B cell (primary cell): Measurements from ENCODE around the gene OTUB2. TPM values are rescaled to one million over a fixed set of nuclear protein-coding genes. Genes with fewer than 3 reads are reported as not detected.

ENCODE experiments used
- ATAC-seq: fragments of 200-7000 bp; cut with Tn5 transposase; one replicate; pipeline ENCODE4 v1.10.0; 2021; ENCODE audit warnings: low read depth, mild to moderate bottlenecking, moderate number of reproducible peaks, moderate library complexity
- CTCF ChIA-PET: fragments of 350-600 bp; sonication (Branson Sonifier 250); formaldehyde crosslinking; loops from one replicate; lab custom pipeline; 2021; ENCODE audit warnings: antibody characterized with exemption, inconsistent platforms; lab: Charles Lee
- POLR2A ChIA-PET: fragments of 350-600 bp; sonication (Branson Sonifier 250); formaldehyde crosslinking; loops from one replicate; lab custom pipeline; 2021; ENCODE audit warnings: antibody characterized with exemption; lab: Charles Lee
- DNase-seq: peaks from one replicate; pipeline ENCODE4 v3.0.0; 2013
- H2AFZ ChIP-seq: 2 replicates; pipeline ENCODE4 v1.6.1; 2012; ENCODE audit warnings: mild to moderate bottlenecking, low read depth, low read length; ENCODE audit not compliant: insufficient read depth, poor library complexity, severe bottlenecking
- H3K27ac ChIP-seq, 2 donors: 1 replicate in 1 of 2; 2 replicates in 1 of 2; pipeline ENCODE4 v1.5.1; 2012 to 2013; ENCODE audit warnings: low read length in 2 of 2, mild to moderate bottlenecking in 2 of 2, moderate library complexity in 1 of 2
- H3K27me3 ChIP-seq, 4 experiments: fragments of 200-600 bp in 1 of 4; sonication (generic) in 1 of 4; replicated peaks in 1 of 4; 1 replicate in 2 of 4; 2 replicates in 2 of 4; pipeline versions ENCODE4 v1.6.1 to v1.7.0; 2013 to 2016; ENCODE audit warnings: low read length in 3 of 4, mild to moderate bottlenecking in 2 of 4, mixed read lengths in 1 of 4, moderate library complexity in 1 of 4; ENCODE audit not compliant: insufficient read depth in 4 of 4, control insufficient read depth in 3 of 4; ENCODE audit errors: control extremely low read depth in 1 of 4
- H3K36me3 ChIP-seq, 2 experiments: replicated peaks in 1 of 2; 1 replicate in 1 of 2; 2 replicates in 1 of 2; pipeline versions ENCODE4 v1.6.1 to v1.7.1; 2013; ENCODE audit warnings: low read length in 1 of 2; ENCODE audit not compliant: insufficient read depth in 2 of 2, control insufficient read depth in 1 of 2; ENCODE audit errors: control extremely low read depth in 1 of 2, extremely low read depth in 1 of 2
- H3K4me1 ChIP-seq, 2 donors: fragments of 200-600 bp in 1 of 2; sonication (generic) in 1 of 2; 1 replicate in 1 of 2; 2 replicates in 1 of 2; pipeline versions ENCODE4 v1.5.1 to v1.6.1; 2013 to 2017; ENCODE audit warnings: low read length in 2 of 2; ENCODE audit not compliant: control insufficient read depth in 2 of 2, insufficient read depth in 2 of 2
- H3K4me2 ChIP-seq: replicated peaks from 2 replicates; pipeline ENCODE3; 2012; ENCODE audit warnings: mild to moderate bottlenecking, low read depth, low read length; ENCODE audit not compliant: poor library complexity, severe bottlenecking
- H3K4me3 ChIP-seq, 5 experiments: fragments of 200-600 bp in 1 of 5; sonication (generic) in 1 of 5; 1 replicate in 3 of 5; 2 replicates in 2 of 5; pipeline versions ENCODE4 v1.5.1 to v1.7.0; 2011 to 2016; ENCODE audit warnings: low read length in 4 of 5, mild to moderate bottlenecking in 4 of 5, low read depth in 2 of 5, control low read depth in 1 of 5, moderate library complexity in 1 of 5; ENCODE audit not compliant: insufficient read depth in 1 of 5; ENCODE audit errors: control extremely low read depth in 1 of 5, extremely low read depth in 1 of 5
- H3K79me2 ChIP-seq: fragments of 200-600 bp; sonication (generic); one replicate; pipeline ENCODE4 v1.6.0; 2016; ENCODE audit warnings: low read length; ENCODE audit not compliant: control insufficient read depth, insufficient read depth
- H3K9ac ChIP-seq: fragments of 200-600 bp; sonication (generic); 2 replicates; pipeline ENCODE4 v1.6.1; 2017; ENCODE audit warnings: mild to moderate bottlenecking, low read length, moderate library complexity
- H3K9me3 ChIP-seq, 3 donors: one replicate each; pipeline versions ENCODE4 v1.6.1 to v1.7.1; 2013; ENCODE audit warnings: low read length in 2 of 3; ENCODE audit not compliant: control insufficient read depth in 2 of 3, insufficient read depth in 1 of 3; ENCODE audit errors: control extremely low read depth in 1 of 3
- H4K20me1 ChIP-seq: 2 replicates; pipeline ENCODE4 v1.6.0; 2012; ENCODE audit warnings: mild to moderate bottlenecking, low read length; ENCODE audit not compliant: insufficient read depth, control insufficient read depth, poor library complexity, severe bottlenecking
- H3K27ac Mint-ChIP-seq: one replicate; pipeline ENCODE4 v1.8.0; 2021; ENCODE audit warnings: mixed read lengths
- H3K27me3 Mint-ChIP-seq: one replicate; pipeline ENCODE4 v1.8.0; 2021; ENCODE audit warnings: mixed read lengths
- H3K4me1 Mint-ChIP-seq: one replicate; pipeline ENCODE4 v1.8.0; 2021; ENCODE audit warnings: mixed read lengths
- H3K4me3 Mint-ChIP-seq: one replicate; pipeline ENCODE4 v1.8.0; 2021; ENCODE audit warnings: mixed read lengths
- H3K9me3 Mint-ChIP-seq: one replicate; pipeline ENCODE4 v1.8.0; 2022; ENCODE audit warnings: mixed read lengths; ENCODE audit not compliant: insufficient read depth
- CTCF ChIP-seq: fragments of 200-600 bp; IDR thresholded peaks from one replicate; pipeline ENCODE4 v1.8.0; 2022; ENCODE audit warnings: antibody characterized with exemption, mild to moderate bottlenecking
- EZH2 ChIP-seq: IDR thresholded peaks from 2 replicates; pipeline ENCODE4 v1.6.1; 2012; ENCODE audit warnings: borderline replicate concordance, low read depth, mild to moderate bottlenecking, moderate library complexity, low read length; ENCODE audit not compliant: insufficient read depth, poor library complexity, severe bottlenecking
- WGBS: methylation state at CpG from one replicate; pipeline ENCODE4 v1.1.5; 2013; ENCODE audit warnings: missing lambda C conversion rate; ENCODE audit not compliant: insufficient coverage; 5-methylcytosine and 5-hydroxymethylcytosine counted together
- intact Hi-C: fragments of 100-400 bp; cut with micrococcal nuclease; formaldehyde crosslinking; loops from one replicate; pipeline ENCODE4 v1.10.0; 2022
- polyA plus RNA-seq: library from polyadenylated mRNA; depleted of rRNA; stranded (reverse); fragments of >200 nt; gene quantifications from 2 replicates; pipeline ENCODE4 v1.2.3, GENCODE V29; 2012
- total RNA-seq, 2 donors: library from RNA; stranded (reverse); fragments of 120-200 nt in 1 of 2; gene quantifications; 1 replicate in 1 of 2; 2 replicates in 1 of 2; pipeline versions ENCODE4 v1.2.3 to v1.2.4, GENCODE V29; 2013 to 2022

Gene OTUB2
- total and polyA plus RNA-seq, 2 donors (not counting 1 experiment from before 2014, with no cell fraction given), result 0.04 to 0.17 TPM

DNA sequence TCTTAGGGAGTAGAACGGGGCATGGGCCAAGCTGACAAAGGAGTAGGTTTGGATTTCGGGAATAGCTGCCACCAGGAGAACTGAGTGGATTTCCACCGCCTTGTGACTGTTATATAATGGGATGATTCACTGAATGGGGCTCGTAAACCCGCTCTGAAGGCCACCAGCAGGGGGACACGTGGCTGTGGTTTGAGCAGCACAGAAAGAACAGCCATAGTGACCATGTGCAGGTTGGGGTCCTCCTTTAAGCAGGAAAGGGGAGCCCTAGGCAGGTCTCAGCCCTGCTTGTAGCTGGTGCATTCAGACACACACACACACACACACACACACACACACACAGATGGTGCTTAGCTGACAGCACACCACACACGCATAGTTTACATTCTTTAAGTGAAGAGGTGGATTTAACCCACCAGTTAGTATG is 41.1 kb upstream of the OTUB2 start:
- no peak overlapping the region for H3K27ac Mint-ChIP-seq
- POLR2A ChIA-PET, result no interaction called here
- Histone ChIP-seq H3K79me2 (no peaks in the 10 kb centered on the region), H4K20me1 (no peaks in the 10 kb centered on the region), H3K4me3 (no peak overlapping the region), H3K27ac (no peak overlapping the region), H3K36me3 (no peaks in the 10 kb centered on the region), H3K4me1 (no peaks in the 10 kb centered on the region), H3K4me2 (no peak overlapping the region), H3K9ac (no peak overlapping the region), H3K27me3 (peaks cover 0 to 71% (median 32%) of the 10 kb centered on the region in 4 experiments), H2AFZ (no peak overlapping the region), H3K9me3 (peaks cover 0 to 19% (median 0%) of the 10 kb centered on the region in 3 donors)
- no peak overlapping the region for H3K4me3 Mint-ChIP-seq
- ATAC-seq (no peak), DNase-seq (no peak)
- H3K9me3 Mint-ChIP-seq, result no peaks in the 10 kb centered on the region
- peaks cover 37% of the 10 kb centered on the region for H3K27me3 Mint-ChIP-seq
- peaks cover 3% of the 10 kb centered on the region for H3K4me1 Mint-ChIP-seq
- CTCF ChIA-PET, result interaction anchor here (1.4 to 37.7 kb wide), 3 partner anchors 15 to 42 kb away, joined by 4 to 1036 read pairs (median 7); no protein-coding TSS in a partner anchor
- intact Hi-C loops, result loop anchor here (5.0 kb wide), 1 partner anchor 38 kb away; no protein-coding TSS in a partner anchor
- no peak for TF ChIP-seq CTCF
- no peak for TF ChIP-seq EZH2
- 68% methylated on average over 7 of the region's 7 CpGs for WGBS

GRCh38 chr14:93986955-93987354 is 39.2 kb upstream of the OTUB2 start:
- WGBS, result 76% methylated on average over 9 of the region's 9 CpGs
- TF ChIP-seq CTCF (no peak), EZH2 (no peak)
- intact Hi-C loops, result loop anchor here (5.0 kb wide), 1 partner anchor 40 kb away; no protein-coding TSS in a partner anchor
- ATAC-seq (no peak), DNase-seq (no peak)
- Histone ChIP-seq H3K27ac (no peak overlapping the region), H3K9me3 (peaks cover 0 to 18% (median 0%) of the 10 kb centered on the region in 3 donors), H3K4me1 (no peaks in the 10 kb centered on the region), H2AFZ (no peak overlapping the region), H3K27me3 (peaks cover 0 to 53% (median 26%) of the 10 kb centered on the region in 4 experiments), H3K9ac (no peak overlapping the region), H4K20me1 (no peaks in the 10 kb centered on the region), H3K79me2 (no peaks in the 10 kb centered on the region), H3K4me2 (no peak overlapping the region), H3K4me3 (no peak overlapping the region), H3K36me3 (no peaks in the 10 kb centered on the region)
- ChIA-PET POLR2A (no interaction called here), CTCF (interaction anchor here (1.0 to 1.1 kb wide), 2 partner anchors 16 to 17 kb away, joined by 3 to 6 read pairs; no protein-coding TSS in a partner anchor)
- no peak overlapping the region for H3K27ac Mint-ChIP-seq
- H3K9me3 Mint-ChIP-seq, result no peaks in the 10 kb centered on the region
- H3K4me1 Mint-ChIP-seq, result peaks cover 3% of the 10 kb centered on the region
- no peak overlapping the region for H3K4me3 Mint-ChIP-seq
- H3K27me3 Mint-ChIP-seq, result peaks cover 32% of the 10 kb centered on the region
